Upper lobe of right lung (tissue), 1 donor: ENCODE results near the gene PTTG1IP. TPM values are rescaled to one million over a fixed set of nuclear protein-coding genes. Genes with fewer than 3 reads are reported as not detected.
"Not testable (repeated sequence)": the region's sequence is repeated elsewhere in the genome, so short reads cannot be mapped to it uniquely, and the experiment has no call there.

ENCODE experiments used
- ATAC-seq: fragments of 200-7000 bp; cut with Tn5 transposase; one replicate; pipeline ENCODE4 v1.9.1; 2020; ENCODE audit warnings: mild to moderate bottlenecking, moderate library complexity
- DNase-seq: peaks from one replicate; pipeline ENCODE4 v3.0.0-alpha.2; 2020
- H3K27ac ChIP-seq: fragments of 200-600 bp; one replicate; pipeline ENCODE4 v1.8.0; 2022
- H3K27me3 ChIP-seq: fragments of 200-600 bp; one replicate; pipeline ENCODE4 v1.8.0; 2022; ENCODE audit warnings: mild to moderate bottlenecking
- H3K36me3 ChIP-seq: fragments of 200-600 bp; one replicate; pipeline ENCODE4 v1.8.0; 2022
- H3K4me1 ChIP-seq: fragments of 200-600 bp; one replicate; pipeline ENCODE4 v1.8.0; 2022
- H3K4me3 ChIP-seq: fragments of 200-600 bp; one replicate; pipeline ENCODE4 v1.8.0; 2022; ENCODE audit warnings: mild to moderate bottlenecking
- H3K9me3 ChIP-seq: fragments of 200-600 bp; one replicate; pipeline ENCODE4 v1.8.0; 2022
- CTCF ChIP-seq: fragments of 200-600 bp; IDR thresholded peaks from one replicate; pipeline ENCODE4 v1.8.0; 2022; ENCODE audit warnings: antibody characterized with exemption
- intact Hi-C: fragments of 100-400 bp; cut with DNase I; formaldehyde crosslinking; loops from one replicate; pipeline ENCODE4 v1.11.0; 2022
- total RNA-seq: library from RNA; stranded (reverse); fragmentation: NEBNext Ultra II Directional; extraction: Animal tissue kit (Norgen Biotek cat#: 25700); gene quantifications from one replicate; pipeline ENCODE4 v1.2.1, GENCODE V29; 2021
- donor health status: DM: no; HTN: yes; CAD: no; lungs with severe emphysema.

PTTG1IP gene
- total RNA-seq, 1 donor from 2014 or later, result 244 TPM

DNA sequence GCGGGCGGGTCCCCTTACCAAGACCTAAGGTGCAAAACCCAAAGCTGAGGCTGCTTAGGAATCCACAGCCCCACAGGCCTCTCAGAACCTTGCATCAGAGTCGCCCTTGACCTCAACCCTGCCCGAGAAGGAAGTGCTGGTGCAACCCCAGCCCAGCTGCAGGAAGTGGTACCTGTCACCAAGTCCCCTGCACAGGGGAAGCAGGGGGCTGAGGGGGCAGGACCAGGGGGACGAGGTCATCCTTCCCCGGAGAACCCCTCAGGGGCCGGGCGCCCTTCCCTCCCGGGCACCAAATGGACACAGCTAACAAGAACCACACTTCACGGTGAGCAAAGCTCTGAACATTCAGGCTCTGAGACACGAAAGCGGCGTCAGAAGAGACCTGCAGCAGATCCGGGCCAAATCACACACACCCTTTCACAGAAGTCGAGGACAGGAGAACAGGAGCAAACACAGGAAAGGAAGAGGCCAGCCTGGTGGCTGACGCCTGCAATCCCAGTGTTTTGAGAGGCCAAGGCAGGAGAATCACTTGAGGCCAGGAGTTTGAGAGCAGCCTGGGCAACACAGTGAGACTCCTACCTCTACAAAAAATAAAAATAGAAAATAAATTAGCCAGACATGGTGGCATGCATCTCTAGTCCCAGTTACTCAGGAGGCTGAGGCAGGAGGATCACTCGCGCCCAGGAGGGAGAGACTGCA, 40.8 kb upstream of the PTTG1IP start:
- H3K27ac ChIP-seq, result peak overlapping the region; percentile 51
- ATAC-seq (peak; percentile 66), DNase-seq (peak; percentile 79)
- no peak for TF ChIP-seq CTCF
- peaks cover 50% of the 10 kb centered on the region for H3K4me1 ChIP-seq
- intact Hi-C loops, result no loop called here
- H3K36me3 ChIP-seq, result no peaks in the 10 kb centered on the region
- no peaks in the 10 kb centered on the region for H3K9me3 ChIP-seq
- H3K4me3 ChIP-seq, result peak overlapping the region; percentile 14
- H3K27me3 ChIP-seq, result peaks cover 7% of the 10 kb centered on the region

DNA sequence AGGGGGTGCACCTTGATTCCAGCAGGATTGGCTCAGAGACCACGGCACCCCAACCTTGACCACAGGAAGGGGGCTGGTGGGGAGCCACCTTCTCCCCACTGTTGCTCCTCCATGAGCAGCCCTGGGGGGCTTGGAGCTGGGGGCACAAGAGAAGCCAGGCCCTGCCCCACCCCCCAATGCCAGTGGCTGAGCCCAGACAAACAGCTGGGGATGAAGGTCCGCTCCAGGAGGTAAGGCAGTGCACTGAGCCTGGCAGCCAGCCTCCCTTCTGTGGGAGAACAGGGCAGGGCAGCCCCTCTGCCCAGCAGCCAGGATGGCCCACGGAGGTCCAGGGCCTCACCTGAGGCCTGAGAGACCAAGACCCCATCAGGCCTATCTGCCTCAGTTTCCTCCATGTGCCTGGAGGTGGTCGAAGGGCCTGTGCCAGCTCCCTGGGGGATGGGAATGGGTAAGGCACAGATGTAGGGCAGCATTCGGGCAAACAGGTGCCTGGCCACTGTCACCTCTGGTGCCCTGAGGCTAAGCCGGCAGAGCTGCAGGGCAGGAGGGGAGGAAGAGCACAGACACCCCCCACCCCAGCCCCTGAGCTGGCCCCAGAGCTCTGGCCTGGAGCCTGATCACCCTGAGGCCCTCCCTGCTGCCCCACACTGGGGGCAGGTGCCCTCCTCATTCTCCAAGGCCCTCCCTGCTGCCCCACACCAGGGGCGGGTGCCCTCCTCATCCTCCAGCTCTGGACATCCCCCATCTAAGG, 40.1 kb upstream of the PTTG1IP start:
- Histone ChIP-seq H3K4me3 (no peak overlapping the region), H3K4me1 (peaks cover 57% of the 10 kb centered on the region), H3K36me3 (no peaks in the 10 kb centered on the region), H3K9me3 (no peaks in the 10 kb centered on the region), H3K27ac (peak overlapping the region; percentile 51), H3K27me3 (peaks cover 5% of the 10 kb centered on the region)
- ATAC-seq, result no peak
- no peak for TF ChIP-seq CTCF
- no peak for DNase-seq
- intact Hi-C loops, result no loop called here

DNA sequence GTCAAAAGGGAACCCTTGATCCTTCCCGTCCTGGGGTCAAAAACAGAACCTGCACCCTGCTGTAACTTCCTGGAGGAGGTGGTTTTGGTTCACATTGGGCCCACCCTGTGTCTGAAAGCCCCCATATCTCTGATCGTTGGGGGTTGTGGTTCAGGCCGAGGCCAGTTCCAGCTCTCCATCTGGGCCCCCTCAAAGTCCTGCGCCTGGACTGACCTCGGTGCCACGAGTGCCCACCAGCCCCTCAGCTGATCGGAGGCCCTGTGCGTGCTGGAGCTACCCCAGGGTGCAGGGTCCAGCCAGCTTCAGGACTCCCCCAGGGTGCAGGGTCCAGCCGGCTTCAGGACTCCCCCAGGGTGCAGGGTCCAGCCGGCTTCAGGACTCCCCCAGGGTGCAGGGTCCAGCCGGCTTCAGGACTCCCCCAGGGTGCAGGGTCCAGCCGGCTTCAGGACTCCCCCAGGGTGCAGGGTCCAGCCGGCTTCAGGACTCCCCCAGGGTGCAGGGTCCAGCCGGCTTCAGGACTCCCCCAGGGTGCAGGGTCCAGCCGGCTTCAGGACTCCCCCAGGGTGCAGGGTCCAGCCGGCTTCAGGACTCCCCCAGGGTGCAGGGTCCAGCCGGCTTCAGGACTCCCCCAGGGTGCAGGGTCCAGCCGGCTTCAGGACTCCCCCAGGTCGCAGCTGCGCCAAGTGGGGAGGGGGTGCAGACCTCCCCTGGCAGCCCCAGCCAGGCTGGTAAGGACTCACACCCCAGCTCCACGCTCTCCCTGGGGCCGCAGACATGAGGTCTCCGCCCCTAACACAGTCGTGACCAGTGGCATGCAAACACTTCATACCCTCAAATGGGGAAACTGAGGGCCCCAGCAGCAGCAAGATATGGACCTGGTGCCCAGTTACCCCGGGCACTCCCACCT, 39.3 kb upstream of the PTTG1IP start:
- intact Hi-C loops, H3K27me3 ChIP-seq, DNase-seq, H3K36me3 ChIP-seq, H3K9me3 ChIP-seq, ATAC-seq, H3K4me3 ChIP-seq: not testable (repeated sequence)
- Histone ChIP-seq H3K27ac (peak overlapping the region; percentile 59), H3K4me1 (peaks cover 60% of the 10 kb centered on the region)

GRCh38 chr21:44912158-44912473, 38.6 kb upstream of the PTTG1IP start:
- Histone ChIP-seq H3K4me1 (peaks cover 61% of the 10 kb centered on the region), H3K4me3 (no peak overlapping the region), H3K27ac (peak overlapping the region; percentile 59), H3K27me3 (no peaks in the 10 kb centered on the region), H3K9me3 (no peaks in the 10 kb centered on the region), H3K36me3 (no peaks in the 10 kb centered on the region)
- no peak for TF ChIP-seq CTCF
- intact Hi-C loops, result no loop called here
- ATAC-seq (peak; percentile 1), DNase-seq (no peak)

- H3K36me3 ChIP-seq, result no peaks in the 10 kb centered on the region
- intact Hi-C loops, result no loop called here
- no peaks in the 10 kb centered on the region for H3K9me3 ChIP-seq
- peak; percentile 62 for TF ChIP-seq CTCF
- H3K27me3 ChIP-seq, result no peaks in the 10 kb centered on the region
- H3K4me1 ChIP-seq, result peaks cover 59% of the 10 kb centered on the region
- DNase-seq (peak; percentile 88), ATAC-seq (peak; percentile 77)
- no peak overlapping the region for H3K4me3 ChIP-seq
- peak overlapping the region; percentile 59 for H3K27ac ChIP-seq
These were observed 38.1 kb upstream of the PTTG1IP start for GRCh38 chr21:44911384-44912157.
